Smooth muscle cell (in vitro differentiated cells): ENCODE results near the gene GINS2. TPM values are rescaled to one million over a fixed set of nuclear protein-coding genes. Genes with fewer than 3 reads are reported as not detected.

Experiments used
- DNase-seq: peaks from one replicate; lab custom pipeline; 2025; ENCODE audit not compliant: unreplicated experiment; lab: John Stamatoyannopoulos, UW
- H2AFZ ChIP-seq: fragments of 200-600 bp; sonication (generic); 2 replicates; pipeline ENCODE4 v1.6.0; 2016; ENCODE audit warnings: antibody characterized with exemption, low read depth, mild to moderate bottlenecking
- H3F3A ChIP-seq: fragments of 200-600 bp; sonication (generic); 2 replicates; pipeline ENCODE4 v1.6.0; 2017; ENCODE audit warnings: antibody characterized with exemption, low read depth
- H3K27ac ChIP-seq: fragments of 200-600 bp; sonication (generic); 2 replicates; pipeline ENCODE4 v1.5.1; 2016; ENCODE audit warnings: low read depth, mild to moderate bottlenecking
- H3K27me3 ChIP-seq: fragments of 200-600 bp; sonication (generic); 2 replicates; pipeline ENCODE4 v1.6.1; 2016; ENCODE audit warnings: low read depth, mild to moderate bottlenecking
- H3K36me3 ChIP-seq: fragments of 200-600 bp; sonication (generic); 2 replicates; pipeline ENCODE4 v1.5.1; 2016; ENCODE audit warnings: low read depth
- H3K4me1 ChIP-seq: fragments of 200-600 bp; sonication (generic); 2 replicates; pipeline ENCODE4 v1.5.1; 2016; ENCODE audit warnings: low read depth
- H3K4me2 ChIP-seq: fragments of 200-600 bp; sonication (generic); 2 replicates; pipeline ENCODE4 v1.6.0; 2016; ENCODE audit warnings: mild to moderate bottlenecking
- H3K4me3 ChIP-seq: fragments of 200-600 bp; sonication (generic); 2 replicates; pipeline ENCODE4 v1.5.1; 2016; ENCODE audit warnings: mild to moderate bottlenecking
- H3K79me2 ChIP-seq: fragments of 200-600 bp; sonication (generic); 2 replicates; pipeline ENCODE4 v1.6.0; 2016; ENCODE audit warnings: low read depth, mild to moderate bottlenecking
- H3K9ac ChIP-seq: fragments of 200-600 bp; sonication (generic); 2 replicates; pipeline ENCODE4 v1.6.0; 2016; ENCODE audit warnings: low read depth
- H3K9me3 ChIP-seq: fragments of 200-600 bp; sonication (generic); replicated peaks from 2 replicates; pipeline ENCODE4 v1.5.1; 2016; ENCODE audit warnings: low read depth
- H4K20me1 ChIP-seq: fragments of 200-600 bp; sonication (generic); 2 replicates; pipeline ENCODE4 v1.6.0; 2016; ENCODE audit warnings: low read depth
- CTCF ChIP-seq: fragments of 200-600 bp; sonication (generic); IDR thresholded peaks from 2 replicates; pipeline ENCODE4 v1.5.1; 2017; ENCODE audit warnings: borderline replicate concordance, mild to moderate bottlenecking, antibody characterized with exemption; ENCODE audit not compliant: insufficient read depth, poor library complexity, severe bottlenecking
- WGBS: methylation state at CpG from one replicate; pipeline ENCODE4 v1.1.7; 2016; ENCODE audit warnings: low lambda C conversion rate; 5-methylcytosine and 5-hydroxymethylcytosine counted together
- polyA plus RNA-seq: library from polyadenylated mRNA; unstranded; fragments of >200 nt; fragmentation: Nextera tagmentation; extraction: Ambion mirVana; gene quantifications from 2 replicates; pipeline ENCODE4 v1.2.1, GENCODE V29; 2016
- total RNA-seq: library from RNA; depleted of rRNA; stranded (reverse); fragments of >200 nt; gene quantifications from 2 replicates; pipeline ENCODE4 v1.2.3, GENCODE V29; 2014

Gene GINS2
- total and polyA plus RNA-seq, 2 experiments from 2014 or later: 6.7 to 10.4 TPM

DNA sequence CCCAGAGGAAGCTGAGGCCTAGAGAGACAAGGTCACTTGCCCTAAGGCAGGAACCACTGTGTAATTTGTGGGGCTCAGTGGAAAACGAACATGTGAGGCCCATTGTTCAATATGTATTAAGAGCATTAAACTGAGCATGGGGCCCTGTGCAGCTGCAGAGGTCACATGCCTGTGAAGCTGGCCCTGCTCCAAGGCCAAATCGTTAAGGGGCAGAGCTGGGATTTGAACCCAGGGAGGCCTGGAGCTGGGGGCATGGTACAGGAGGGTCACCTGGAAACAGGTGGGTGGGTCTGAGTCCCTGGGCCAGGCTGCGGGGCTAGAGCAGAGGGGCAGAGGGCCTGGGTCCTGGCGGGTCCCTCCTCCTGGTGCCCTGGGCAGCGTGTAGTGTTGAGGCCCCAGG, 42.4 kb upstream of the GINS2 start:
- Histone ChIP-seq H3K4me3 (no peak overlapping the region), H3K79me2 (no peaks in the 10 kb centered on the region), H3K4me2 (no peak overlapping the region), H3K27me3 (no peaks in the 10 kb centered on the region), H2AFZ (no peak overlapping the region), H3K9me3 (no peaks in the 10 kb centered on the region), H3F3A (no peaks in the 10 kb centered on the region), H3K4me1 (peaks cover 6% of the 10 kb centered on the region), H4K20me1 (no peaks in the 10 kb centered on the region), H3K36me3 (no peaks in the 10 kb centered on the region), H3K27ac (no peak overlapping the region), H3K9ac (no peak overlapping the region)
- 91% methylated on average over 5 of the region's 5 CpGs for WGBS
- TF ChIP-seq CTCF: no peak
- no peak for DNase-seq

DNA sequence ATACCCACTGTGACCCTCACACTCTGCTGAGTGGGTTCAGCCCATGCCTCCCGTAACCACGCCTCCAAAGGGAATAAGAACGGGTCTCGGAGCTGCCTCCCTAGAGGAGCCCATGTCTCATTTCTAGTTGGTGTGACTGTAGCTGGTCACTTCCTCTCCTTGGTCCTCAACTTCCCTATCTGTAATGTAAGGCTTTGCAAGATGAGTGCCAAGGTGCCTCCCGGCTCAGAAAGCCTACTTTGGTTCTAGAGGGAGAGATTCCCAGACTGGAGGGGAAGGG, 41.4 kb upstream of the GINS2 start:
- H3K9me3 ChIP-seq: no peaks in the 10 kb centered on the region
- no peak for DNase-seq
- H3K4me2 ChIP-seq: no peak overlapping the region
- H3K4me3 ChIP-seq: no peak overlapping the region
- no peak overlapping the region for H3K9ac ChIP-seq
- no peak for TF ChIP-seq CTCF
- H3K27me3 ChIP-seq: no peaks in the 10 kb centered on the region
- H3F3A ChIP-seq: no peaks in the 10 kb centered on the region
- no peaks in the 10 kb centered on the region for H3K79me2 ChIP-seq
- H3K36me3 ChIP-seq: no peaks in the 10 kb centered on the region
- H2AFZ ChIP-seq: no peak overlapping the region
- H4K20me1 ChIP-seq: no peaks in the 10 kb centered on the region
- WGBS: 93% methylated on average over 5 of the region's 5 CpGs
- no peak overlapping the region for H3K27ac ChIP-seq
- peaks cover 6% of the 10 kb centered on the region for H3K4me1 ChIP-seq

DNA sequence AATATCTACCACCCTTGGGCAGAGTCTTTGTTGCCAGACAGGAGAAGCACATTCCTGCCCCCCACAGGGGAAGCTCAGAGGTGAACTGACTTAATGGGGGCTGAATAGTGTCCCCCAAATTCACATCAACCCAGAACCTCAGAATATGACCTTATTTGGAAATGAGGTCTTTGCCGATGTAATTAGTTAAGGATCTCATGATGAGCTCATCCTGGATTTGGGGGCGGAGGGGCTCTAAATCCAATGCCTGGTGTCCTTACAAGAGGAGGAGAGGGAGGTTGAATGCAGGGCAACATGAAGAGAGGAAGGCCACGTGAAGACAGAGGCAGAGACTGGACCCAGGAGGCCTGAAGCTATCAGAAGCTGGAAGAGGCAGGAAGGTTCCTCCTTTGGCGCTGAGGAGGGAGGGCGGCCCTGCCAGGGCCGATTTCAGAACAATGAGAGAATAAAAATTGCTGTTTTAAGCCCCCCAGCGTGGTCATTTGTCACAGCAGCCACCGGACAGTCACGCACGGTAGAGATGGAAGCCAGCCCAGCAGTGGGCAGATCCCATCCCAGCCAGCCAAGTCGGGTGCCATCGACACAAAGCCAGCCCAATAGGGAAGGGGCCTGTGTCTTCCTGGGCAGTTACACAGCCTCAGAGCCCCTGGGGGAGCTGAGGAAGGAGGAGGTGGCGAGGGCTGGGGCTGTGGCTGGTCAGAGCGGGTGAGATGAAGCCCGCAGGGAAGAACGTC, 40.9 kb upstream of the GINS2 start:
- no peak for DNase-seq
- Histone ChIP-seq H3K27me3 (no peaks in the 10 kb centered on the region), H3K9ac (no peak overlapping the region), H3F3A (no peaks in the 10 kb centered on the region), H3K4me3 (no peak overlapping the region), H2AFZ (no peak overlapping the region), H4K20me1 (no peaks in the 10 kb centered on the region), H3K36me3 (no peaks in the 10 kb centered on the region), H3K27ac (no peak overlapping the region), H3K4me2 (no peak overlapping the region), H3K4me1 (peaks cover 6% of the 10 kb centered on the region), H3K79me2 (no peaks in the 10 kb centered on the region), H3K9me3 (no peaks in the 10 kb centered on the region)
- no peak for TF ChIP-seq CTCF
- 84% methylated on average over 16 of the region's 16 CpGs for WGBS

DNA sequence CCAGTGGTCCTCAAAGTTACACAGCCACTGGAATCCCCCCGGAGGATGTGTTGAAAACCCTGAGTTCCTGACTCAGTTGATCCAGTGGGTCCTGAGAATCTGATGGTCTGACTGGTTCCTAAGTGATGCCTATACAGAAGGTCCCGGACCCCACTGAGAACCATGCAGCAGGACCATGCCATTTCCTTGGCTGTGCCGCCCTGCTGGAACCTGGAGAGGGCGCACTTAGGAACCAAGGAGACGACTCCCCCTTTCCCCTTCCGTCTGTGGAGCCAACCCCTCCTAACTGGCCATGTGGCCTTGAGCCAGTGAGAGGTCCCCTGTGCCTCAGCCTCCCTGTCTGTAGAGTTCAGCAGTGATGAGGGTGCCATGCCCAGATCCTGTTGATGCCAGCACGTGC, 40.1 kb upstream of the GINS2 start:
- Histone ChIP-seq H3F3A (no peaks in the 10 kb centered on the region), H3K9me3 (no peaks in the 10 kb centered on the region), H3K9ac (no peak overlapping the region), H3K36me3 (no peaks in the 10 kb centered on the region), H3K27me3 (no peaks in the 10 kb centered on the region), H4K20me1 (no peaks in the 10 kb centered on the region), H3K27ac (no peak overlapping the region), H3K4me1 (peaks cover 6% of the 10 kb centered on the region), H2AFZ (no peak overlapping the region), H3K4me3 (no peak overlapping the region), H3K4me2 (no peak overlapping the region), H3K79me2 (no peaks in the 10 kb centered on the region)
- no peak for TF ChIP-seq CTCF
- DNase-seq: no peak
- 87% methylated on average over 7 of the region's 7 CpGs for WGBS
